Measurements from ENCODE around the gene RNASEH1. TPM values are rescaled to one million over a fixed set of nuclear protein-coding genes. Genes with fewer than 3 reads are reported as not detected.

RNASEH1 gene
- polyA plus RNA-seq, 3 donors = 6.8 to 16.4 (median 14.2) TPM

DNA sequence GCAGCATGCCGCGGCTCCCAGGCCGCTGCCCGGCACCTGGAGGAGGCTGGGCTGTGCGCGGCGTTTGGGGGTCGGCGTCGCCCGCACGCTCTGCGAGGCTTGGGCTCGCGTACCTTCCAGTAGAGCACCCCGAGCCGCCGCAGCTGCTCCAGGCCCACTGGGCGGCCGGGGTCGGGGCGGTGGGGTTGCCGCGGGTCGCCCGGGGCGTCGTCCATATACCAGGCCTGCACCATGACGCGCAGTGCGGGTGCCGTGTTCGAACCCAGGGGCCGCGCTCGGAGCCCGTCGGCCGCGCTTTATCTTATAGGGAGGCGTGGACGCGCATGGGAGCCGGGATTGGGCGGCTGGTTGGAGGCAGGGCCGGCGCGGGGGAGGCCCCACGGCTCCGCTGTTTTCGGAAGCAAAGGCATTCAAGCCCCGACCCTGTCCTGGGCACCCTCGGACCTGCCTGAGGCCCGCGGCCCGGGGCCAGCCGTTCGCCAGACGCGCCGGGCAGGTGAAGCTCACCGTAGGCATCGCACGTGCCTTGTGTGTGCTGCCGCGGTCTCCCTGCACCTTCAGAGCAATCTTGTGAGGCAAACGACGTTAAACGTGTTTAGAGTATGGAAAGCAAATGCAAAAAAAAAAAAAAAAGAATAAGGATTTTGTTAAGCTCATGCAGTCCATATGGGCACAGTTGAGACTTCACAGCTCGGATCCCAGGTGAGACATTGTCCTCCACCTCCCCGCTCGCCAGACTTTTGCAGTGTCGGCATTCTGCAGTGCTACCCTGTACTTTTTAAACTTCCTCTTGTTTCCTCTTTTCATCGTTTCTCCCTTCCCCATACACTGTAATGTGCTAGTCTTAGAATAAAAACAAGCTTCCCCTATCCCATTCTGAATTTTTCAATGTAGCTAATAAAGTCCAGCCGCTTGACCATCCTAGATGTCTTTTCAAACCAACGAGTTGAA, 38.6 kb downstream of the RNASEH1 start, which contains the start of gene ADI1:
Gene ADI1, minus strand, starts transcription at position 277 of the 951 bp plus-strand sequence. Its CDS starts 44 bp downstream, at position 233.
- intact Hi-C loops (cut with micrococcal nuclease) = loop anchor here (5.0 to 10.0 kb wide), 3 partner anchors 38 to 135 kb away; partner anchors contain the start of genes RNASEH1 (in 2 of the 2) and RPS7 (in 1 of the 2)
- Mint-ChIP-seq H3K4me1 (peaks cover 37% of the 10 kb centered on the region), H3K27me3 (ENCODE audit: low read depth in 3 of 3) (peaks cover 0 to 1% (median 0%) of the 10 kb centered on the region in 3 donors), H3K4me3 (peak within 1 kb of the TSS; percentile 88 to 93), H3K27ac (peak within 1 kb of the TSS; percentile 65 to 91 (median 84)), H3K36me3 (peaks cover 12 to 27% of the 10 kb centered on the region in 2 donors), H3K9me3 (peaks cover 8 to 17% (median 12%) of the 10 kb centered on the region in 7 donors)
- Histone ChIP-seq H3K9ac (ENCODE audit: insufficient read depth, low read length, poor library complexity, severe bottlenecking) (peak within 1 kb of the TSS; percentile 91), H4K20me1 (ENCODE audit: insufficient read depth, low read length) (no peaks in the 10 kb centered on the region), H3K79me2 (ENCODE audit: insufficient read depth, low read length) (peaks cover 27% of the 10 kb centered on the region), H2AFZ (ENCODE audit: insufficient read depth, low read depth, low read length, poor library complexity, severe bottlenecking) (peak within 1 kb of the TSS; percentile 99), H3K27ac (ENCODE audit: low read depth in 1 of 2, low read length in 2 of 2) (peak within 1 kb of the TSS; percentile 74 to 87), H3K4me3 (replicated peaks in 1 of 3; ENCODE audit: low read depth in 2 of 3, low read length in 3 of 3) (peak within 1 kb of the TSS; percentile 81 to 94 (median 88)), H3K36me3 (replicated peaks in 1 of 2; ENCODE audit: control insufficient read depth in 1 of 2, insufficient read depth in 2 of 2, low read length in 2 of 2) (peaks cover 0 to 2% of the 10 kb centered on the region in 2 donors), H3K9me3 (replicated peaks in 1 of 2; ENCODE audit: control insufficient read depth in 1 of 2, insufficient read depth in 1 of 2, low read length in 2 of 2) (peaks cover 5 to 10% of the 10 kb centered on the region in 2 donors), H3K4me2 (replicated peaks; ENCODE audit: extremely low read depth, low read length, poor library complexity, severe bottlenecking) (peak within 1 kb of the TSS; percentile 94), H3K4me1 (ENCODE audit: control insufficient read depth in 1 of 2, insufficient read depth in 2 of 2, low read length in 2 of 2) (peaks cover 24 to 37% of the 10 kb centered on the region in 2 donors), H3K27me3 (ENCODE audit: control insufficient read depth in 2 of 2, insufficient read depth in 2 of 2, low read length in 2 of 2) (no peaks in the 10 kb centered on the region)
- under 1% methylated on average over 65 of the region's 76 CpGs for WGBS (ENCODE audit: insufficient coverage)
- TF ChIP-seq, protein P1, sequence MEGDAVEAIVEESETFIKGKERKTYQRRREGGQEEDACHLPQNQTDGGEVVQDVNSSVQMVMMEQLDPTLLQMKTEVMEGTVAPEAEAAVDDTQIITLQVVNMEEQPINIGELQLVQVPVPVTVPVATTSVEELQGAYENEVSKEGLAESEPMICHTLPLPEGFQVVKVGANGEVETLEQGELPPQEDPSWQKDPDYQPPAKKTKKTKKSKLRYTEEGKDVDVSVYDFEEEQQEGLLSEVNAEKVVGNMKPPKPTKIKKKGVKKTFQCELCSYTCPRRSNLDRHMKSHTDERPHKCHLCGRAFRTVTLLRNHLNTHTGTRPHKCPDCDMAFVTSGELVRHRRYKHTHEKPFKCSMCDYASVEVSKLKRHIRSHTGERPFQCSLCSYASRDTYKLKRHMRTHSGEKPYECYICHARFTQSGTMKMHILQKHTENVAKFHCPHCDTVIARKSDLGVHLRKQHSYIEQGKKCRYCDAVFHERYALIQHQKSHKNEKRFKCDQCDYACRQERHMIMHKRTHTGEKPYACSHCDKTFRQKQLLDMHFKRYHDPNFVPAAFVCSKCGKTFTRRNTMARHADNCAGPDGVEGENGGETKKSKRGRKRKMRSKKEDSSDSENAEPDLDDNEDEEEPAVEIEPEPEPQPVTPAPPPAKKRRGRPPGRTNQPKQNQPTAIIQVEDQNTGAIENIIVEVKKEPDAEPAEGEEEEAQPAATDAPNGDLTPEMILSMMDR (IDR thresholded peaks at IDR 0.05) = no peak
- peak; percentile 50 to 70 (median 67) for DNase-seq
